Fibroblast of lung (primary cell): ENCODE measurements around the gene JARID2.

ENCODE experiments used
- CTCF ChIP-seq, 2 donors: IDR thresholded peaks in 1 of 2; conservative IDR thresholded peaks in 1 of 2; 1 replicate in 1 of 2; 2 replicates in 1 of 2; pipeline ENCODE4 v1.5.1; 2011 to 2012; ENCODE audit warnings: low read length in 2 of 2, control low read depth in 1 of 2, inconsistent platforms in 1 of 2, low read depth in 1 of 2, mild to moderate bottlenecking in 1 of 2
- EZH2 ChIP-seq: IDR thresholded peaks from 2 replicates; pipeline ENCODE4 v1.5.1; 2012; ENCODE audit warnings: low read length, control low read depth, mild to moderate bottlenecking; ENCODE audit errors: missing control alignments

DNA sequence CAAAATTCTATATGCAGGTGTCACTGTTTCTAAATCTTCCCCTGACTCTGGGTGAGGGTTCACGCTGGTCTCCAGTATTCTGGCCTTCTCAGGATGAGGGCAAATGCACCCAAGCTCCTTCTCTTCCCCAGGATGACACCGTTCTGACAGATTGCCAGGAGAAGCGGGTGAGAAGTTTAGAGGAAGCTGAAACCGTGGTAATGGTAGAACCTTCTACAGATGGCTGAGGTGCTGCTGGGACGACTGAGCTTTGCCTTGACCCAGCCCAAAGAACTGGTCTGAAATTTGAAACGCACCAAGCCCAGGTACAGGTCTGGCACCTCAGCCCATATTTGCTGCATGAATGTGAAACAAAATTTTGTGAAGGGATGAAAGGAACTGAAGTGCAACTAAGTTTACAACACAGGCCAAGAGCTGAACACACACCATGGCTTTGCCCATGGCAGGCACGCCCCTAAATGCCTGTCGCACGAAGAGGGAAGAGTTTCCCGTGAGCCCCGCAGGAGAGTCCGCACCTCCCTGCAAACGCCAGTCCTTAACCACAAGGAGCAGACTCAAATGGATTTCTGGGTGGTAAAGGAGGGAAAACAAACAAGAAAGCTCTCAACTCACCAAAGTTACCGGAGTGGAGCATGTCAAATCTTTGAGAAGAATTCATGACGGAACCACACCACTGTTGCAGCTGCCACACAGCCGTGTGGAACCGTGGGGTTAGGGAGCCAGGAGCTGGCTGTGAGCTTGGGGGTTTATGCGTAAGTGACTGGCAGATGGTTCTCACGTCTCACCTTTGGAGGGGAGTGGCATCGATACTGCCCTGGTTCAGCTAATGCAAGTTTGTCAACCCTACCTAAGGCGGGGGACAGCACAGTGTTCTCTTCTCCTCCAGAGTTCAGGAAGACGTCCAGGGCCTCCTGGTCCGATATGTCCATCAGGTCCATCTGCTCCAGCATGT, 278.1 kb downstream of the JARID2 start:
- TF ChIP-seq CTCF (conservative IDR thresholded peaks at IDR 0.05 in 1 of 2, IDR thresholded peaks at IDR 0.05 in 1 of 2; ENCODE audit: low read depth in 1 of 2, low read length in 2 of 2) (no peak), EZH2 (no peak)
